SW480 (cell line): ENCODE data around the gene TSPAN14.
"Not testable (repeated sequence)": the region's sequence is repeated elsewhere in the genome, so short reads cannot be mapped to it uniquely, and the experiment has no call there.

Source experiments
- DNase-seq: peaks from one replicate; pipeline ENCODE4 v3.0.0-alpha.2; 2016; ENCODE audit warnings: low spot score

Gene TSPAN14

DNA sequence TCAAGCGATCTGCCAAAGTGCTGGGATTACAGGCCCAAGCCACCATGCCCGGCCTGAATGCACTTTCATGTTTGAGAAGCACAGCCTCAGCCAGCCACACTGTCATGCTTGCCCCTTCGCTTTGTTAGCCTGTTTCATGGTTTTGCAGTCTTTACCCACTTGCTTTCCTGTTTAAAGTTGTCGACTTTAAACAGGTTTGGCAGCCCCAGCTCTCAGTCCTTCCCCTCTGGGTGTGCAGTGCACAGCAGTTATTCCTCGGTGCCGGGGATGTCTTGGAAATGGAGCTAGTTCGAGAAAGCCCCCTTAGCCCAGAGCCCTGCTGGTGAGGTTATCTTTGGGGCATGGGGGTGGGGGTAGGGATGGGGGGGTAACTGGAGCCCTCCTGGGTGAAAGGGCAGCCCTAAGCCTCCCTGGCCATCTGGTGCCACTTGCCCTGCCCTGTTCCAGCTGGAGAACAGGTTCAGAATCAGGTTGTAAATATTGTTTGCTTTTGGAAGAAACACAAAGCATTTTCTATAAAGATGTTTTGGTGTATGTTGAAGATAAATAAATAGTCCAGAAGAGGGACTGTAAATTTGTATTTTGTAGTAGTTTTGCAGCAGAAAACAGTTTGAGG lies 14.8 kb downstream of the TSPAN14 start:
- DNase-seq: no peak

DNA sequence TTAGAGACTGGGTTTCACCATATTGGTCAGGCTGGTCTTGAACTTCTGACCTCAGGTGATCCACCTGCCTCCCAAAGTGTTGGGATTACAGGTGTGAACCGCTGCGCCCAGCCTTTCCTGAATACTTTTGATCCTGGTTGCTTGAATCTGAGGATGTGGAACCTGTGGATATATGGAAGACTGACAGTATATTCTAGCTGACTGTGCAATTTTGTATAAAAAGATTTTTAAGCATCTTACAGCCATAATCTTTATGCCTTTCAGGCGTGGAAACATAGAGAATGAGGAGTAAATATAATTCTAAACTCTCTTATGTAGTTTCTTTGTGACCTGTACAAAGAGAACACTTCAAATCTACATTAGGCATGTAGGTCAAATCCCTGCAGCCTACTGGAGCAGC lies 16.2 kb downstream of the TSPAN14 start:
- no peak for DNase-seq

DNA sequence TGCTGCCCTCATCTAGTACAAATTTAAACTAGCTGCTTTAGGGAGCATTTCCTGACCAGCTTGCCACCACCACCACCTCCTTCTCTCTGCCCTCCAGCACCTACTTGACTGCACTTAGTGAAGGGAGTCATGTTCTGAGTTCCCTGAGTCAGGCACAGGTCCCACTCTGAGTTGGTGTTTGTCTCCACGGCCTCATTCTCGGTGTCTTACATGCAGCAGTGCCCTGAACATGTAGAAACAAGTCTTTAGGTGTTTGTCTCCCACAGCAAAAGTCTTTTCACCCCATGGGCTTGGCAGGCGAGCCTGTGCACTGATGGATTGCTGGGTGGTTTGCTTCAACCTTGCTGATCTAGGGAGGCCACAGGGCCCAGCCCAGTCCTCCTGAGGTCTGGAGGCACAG lies 16.9 kb downstream of the TSPAN14 start:
- DNase-seq: no peak

DNA sequence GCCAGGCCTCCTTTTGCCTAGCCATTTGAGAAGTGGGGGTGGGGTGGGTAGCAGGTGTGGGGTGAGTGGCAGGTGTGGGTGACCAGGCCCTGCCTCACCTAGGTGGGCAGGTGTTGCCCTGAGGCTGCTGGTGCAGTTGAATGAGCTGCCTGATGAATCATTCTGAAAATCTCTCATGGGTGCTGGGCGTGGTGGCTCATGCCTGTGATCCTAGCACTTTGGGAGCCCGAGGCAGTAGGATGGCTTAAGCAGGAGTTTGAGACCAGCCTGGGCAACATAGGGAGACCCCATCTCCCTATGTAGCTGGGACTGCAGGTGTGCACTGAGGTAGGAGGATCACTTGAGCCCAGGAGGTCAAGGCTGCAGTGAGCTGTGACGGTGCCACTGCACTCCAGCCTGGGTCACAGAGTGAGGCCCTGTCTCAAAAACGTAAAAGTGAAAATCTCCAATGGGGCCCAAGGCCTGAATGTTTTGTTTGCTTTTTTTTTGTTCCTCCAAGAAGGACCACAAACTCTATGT lies 17.7 kb downstream of the TSPAN14 start:
- DNase-seq: peak; percentile 72

DNA sequence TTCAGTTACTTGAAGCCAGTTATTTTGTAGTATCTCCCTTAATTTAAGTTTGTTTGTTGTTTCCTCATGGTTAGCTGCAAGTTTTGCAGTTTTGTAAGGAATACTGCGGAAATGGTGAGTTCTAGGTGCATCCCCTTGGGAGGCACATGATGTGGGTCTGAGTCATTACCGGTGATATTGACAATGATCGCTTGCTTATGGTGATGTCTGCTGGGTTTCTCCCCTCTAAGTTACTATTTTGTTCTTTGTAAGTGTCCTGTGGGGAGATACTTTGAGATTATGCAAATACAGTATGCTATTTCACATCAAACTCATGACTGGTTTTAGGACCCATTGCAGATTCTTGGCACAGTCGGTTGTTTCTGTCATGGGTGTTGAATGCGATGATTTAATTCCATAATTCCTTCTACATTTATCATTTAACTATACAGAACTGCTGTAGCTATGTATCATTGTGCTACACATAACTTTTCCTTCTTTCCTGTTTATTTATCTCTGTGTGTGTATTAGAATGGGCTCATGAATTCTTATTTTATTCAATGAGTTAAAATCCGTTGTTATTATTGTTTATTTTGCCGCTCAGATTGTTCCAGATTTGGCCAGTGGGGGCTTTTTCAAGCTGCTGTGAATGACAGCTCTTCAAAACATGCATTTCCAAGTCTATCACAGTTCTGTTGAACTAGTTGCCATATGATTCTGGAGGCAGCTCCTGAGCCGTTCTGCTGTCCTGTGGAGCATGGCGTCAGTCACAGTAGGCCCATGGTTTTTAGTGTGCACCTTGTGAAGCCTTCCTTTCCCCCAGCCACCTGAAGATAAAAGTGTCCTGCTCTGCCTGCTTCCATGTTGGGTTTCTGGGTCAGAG lies 18.4 kb downstream of the TSPAN14 start:
- DNase-seq: no peak

DNA sequence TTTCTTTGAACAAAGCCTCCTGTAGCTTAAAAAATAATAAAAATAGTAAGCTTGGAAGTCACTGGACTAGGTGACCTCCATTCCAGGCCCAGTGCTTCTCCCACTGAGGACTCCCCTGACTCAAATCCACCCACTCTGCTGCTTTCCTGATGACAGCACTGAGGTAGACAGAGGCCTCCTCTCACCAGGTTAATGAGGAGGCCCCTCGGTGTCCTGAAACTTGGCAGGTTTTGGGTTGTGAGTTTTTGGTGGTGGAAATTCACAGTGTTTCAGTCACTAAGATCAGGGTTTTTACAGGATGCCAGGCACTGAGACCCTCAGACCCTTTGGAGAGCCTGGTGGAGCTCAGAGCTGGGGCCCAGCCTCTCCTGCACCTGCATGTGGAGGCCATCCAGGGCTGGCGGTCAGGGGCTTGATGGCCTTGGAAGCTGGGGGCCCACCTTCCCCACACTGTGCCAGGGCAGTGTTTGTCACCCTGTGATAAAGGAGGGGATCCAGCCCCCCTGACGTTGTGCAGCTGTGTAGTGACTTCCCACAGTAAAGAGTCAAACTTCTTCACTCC lies 19.1 kb downstream of the TSPAN14 start:
- no peak for DNase-seq

DNA sequence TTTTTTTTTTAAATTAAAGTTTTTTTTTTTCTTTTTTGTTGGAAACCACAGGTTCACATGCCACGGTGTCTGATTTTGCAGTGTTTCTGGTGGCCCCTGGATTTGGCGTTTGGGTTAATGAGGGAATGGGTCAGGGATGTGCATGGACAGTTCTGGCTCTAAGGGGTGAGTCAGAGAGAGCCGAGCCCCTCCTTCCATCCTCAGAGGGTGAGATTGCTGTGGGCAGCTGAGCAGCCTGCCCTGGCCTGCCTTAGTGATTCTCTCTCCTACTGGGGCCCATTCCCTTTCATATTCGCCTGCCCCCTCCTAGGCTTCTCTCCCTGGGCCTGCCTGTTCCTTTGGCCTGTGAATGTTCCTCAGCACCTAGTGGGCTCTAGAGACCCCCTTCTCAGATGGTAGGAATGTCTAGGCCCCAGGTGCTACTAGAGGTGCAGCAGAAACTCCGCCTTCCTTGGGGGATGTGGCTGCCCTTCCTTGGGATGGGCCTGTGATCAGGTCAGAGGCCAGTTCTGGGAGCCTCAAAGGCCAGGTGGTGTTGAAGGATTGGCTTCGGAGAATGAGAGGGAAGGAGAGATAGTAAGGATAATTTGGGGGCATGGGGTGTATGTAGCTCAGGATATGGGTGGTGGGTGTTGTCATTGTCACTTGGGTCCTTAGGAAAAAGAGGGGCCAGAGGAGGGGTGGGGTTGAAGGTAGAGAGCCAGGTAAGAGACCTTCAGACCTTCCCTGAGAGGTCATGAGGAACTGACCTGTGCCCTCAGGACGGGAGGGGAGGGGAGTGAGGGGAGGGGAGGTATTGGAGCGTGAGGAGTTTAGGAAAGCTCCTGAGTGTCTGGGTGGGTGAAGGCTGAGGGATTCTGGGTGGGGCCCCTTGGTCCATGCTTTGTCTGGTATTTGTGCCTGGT lies 19.8 kb downstream of the TSPAN14 start:
- DNase-seq: no peak

DNA sequence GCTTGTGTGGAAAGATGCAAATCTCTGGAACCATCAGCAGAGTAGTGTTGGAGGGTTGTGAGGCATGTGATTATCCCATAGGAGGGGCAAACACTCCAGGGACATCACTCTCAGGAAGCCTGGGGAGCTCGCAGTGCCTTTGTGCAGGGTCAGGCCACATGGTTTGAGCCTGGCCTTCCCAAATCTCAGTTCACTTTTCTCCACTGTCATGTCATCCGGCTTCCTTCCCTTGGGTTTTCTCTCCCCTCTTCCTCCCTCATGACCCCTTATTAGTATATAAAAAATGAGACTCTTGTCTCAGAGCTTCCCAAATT lies 20.4 kb downstream of the TSPAN14 start:
- no peak for DNase-seq

DNA sequence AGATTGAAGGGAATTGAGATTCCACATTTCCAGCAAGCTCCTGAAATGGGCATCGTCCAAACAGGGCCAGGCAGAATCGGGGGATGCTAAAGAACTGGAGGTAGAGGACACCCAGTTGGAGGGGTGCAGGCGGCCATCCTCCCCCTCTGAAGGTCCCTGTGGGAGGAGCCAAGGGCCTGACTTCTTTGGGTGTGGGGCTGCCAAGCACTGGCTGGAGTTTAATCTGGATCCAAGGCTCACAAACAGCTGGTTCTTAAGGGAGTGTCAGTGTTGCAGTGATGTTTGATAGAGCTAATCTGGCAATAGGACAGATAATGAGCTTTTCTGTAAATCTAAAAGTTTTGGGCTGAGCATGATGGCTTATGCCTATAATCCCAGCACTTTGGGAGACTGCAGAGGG lies 20.8 kb downstream of the TSPAN14 start:
- DNase-seq: no peak

DNA sequence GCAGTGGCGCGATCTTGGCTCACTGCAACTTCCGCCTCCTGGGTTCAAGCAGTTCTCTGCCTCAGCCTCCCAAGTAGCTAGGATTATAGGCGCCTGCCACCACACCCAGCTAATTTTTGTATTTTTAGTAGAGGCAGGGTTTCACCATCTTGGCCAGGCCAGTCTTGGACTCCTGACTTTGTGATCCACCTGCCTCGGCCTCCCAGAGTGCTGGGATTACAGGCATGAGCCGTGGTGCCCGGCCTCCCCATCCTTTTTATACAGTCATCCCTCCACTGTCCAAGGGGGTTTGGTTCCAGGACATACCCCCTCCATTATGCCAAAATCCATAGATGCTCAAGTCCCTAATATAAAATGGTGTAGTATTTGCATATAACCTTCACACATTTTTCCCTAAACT lies 21.5 kb downstream of the TSPAN14 start:
- DNase-seq: not testable (repeated sequence)

DNA sequence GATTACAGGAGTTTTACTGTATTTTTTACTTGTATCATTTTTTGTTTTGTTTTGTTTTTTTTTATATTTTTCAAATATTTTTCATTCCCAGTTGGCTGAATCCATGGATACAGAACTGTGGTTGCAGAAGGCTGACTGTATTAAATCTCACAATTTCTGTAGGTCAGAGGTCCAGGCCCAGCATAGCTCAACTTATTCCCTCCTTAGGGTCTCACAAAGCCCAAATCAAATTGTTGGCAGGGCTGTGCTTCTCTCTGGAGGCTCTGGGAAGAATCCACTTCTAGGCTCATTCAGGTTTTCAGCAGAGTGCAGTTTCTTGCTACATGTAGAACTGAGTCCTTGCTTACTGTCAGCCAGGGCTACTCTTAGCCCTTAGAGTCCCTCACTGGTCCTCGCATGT lies 22.6 kb downstream of the TSPAN14 start:
- DNase-seq: no peak

DNA sequence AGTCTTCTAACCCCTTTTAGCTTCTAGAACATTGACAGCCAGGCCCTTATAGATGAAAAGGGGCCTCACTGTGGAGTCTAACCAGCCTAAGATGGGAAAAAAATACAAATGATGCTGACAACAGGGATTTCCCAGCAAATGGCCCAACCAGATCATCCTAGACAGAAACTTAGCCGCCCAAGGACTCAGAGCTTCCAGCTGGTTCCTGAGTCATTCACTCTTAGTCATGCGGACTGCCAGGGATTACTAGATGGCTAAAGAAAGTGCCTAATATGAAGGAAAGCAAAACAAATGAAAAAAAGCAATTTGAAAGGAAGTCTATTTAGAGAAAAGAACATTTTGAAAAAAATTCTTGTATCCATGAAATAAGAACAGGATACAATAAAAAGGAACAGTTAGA lies 23.7 kb downstream of the TSPAN14 start:
- DNase-seq: no peak

DNA sequence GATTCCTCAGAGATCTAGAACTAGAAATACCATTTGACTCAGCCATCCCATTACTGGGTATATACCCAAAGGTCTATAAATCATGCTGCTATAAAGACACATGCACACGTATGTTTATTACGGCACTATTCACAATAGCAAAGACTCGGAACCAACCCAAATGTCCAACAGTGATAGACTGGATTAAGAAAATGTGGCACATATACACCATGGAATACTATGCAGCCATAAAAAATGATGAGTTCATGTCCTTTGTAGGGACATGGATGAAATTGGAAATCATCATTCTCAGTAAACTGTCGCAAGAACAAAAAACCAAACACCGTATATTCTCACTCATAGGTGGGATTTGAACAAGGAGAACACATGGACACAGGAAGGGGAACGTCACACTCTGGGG lies 26.3 kb downstream of the TSPAN14 start:
- DNase-seq: not testable (repeated sequence)

DNA sequence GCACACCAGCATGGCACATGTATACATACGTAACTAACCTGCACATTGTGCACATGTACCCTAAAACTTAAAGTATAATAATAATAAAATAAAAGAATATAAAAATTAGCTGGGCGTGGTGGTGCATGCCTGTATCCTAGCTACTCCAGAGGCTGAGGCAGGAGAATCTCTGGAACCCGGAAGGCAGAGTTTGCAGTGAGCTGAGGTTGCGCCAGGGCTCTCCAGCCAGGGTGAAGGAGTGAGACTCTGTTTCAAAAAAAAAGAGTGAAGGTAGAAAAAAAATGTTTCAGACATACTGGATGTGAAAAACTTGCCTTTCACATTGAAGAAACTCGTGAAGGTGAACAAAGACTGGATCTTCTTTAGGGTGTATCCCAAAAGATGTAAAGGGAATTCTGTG lies 26.7 kb downstream of the TSPAN14 start:
- no peak for DNase-seq

DNA sequence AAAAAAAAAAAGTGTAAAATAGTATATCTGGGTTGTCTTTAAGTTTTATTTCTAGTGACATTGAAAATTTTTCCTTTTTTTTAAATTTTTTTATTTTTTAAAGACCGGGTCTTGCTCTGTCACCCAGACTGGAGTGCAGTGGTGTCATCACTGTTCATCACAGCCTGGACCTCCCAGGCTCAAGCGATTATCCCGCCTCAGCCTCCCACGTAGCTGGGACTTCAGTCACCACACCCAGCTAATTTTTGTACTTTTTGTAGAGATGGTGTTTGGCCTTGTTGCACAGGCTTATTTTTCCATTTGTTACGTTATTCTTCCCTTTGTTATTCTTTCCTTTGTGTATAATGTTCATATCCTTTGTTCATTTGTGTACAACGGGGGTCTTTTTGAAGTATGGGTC lies 30.1 kb downstream of the TSPAN14 start:
- no peak for DNase-seq

DNA sequence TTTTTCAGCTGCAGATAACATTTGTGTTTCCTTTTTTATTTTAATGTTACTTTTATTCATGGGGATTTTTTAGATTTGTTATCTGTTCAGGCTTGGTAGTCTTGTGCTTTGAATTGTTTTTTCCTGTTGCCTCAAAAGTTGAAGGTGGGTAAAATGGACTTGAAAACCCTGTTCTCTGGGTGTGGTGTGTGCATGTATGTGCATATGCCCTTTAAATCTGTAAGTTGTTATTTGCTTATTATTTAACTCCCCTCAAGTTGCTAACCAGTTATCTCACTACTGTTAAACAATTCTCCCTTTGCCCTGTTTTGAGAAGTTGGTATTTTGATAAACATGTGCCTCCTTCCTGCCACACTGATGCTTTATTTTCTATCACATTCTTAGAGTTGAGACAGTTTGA lies 30.6 kb downstream of the TSPAN14 start:
- no peak for DNase-seq

DNA sequence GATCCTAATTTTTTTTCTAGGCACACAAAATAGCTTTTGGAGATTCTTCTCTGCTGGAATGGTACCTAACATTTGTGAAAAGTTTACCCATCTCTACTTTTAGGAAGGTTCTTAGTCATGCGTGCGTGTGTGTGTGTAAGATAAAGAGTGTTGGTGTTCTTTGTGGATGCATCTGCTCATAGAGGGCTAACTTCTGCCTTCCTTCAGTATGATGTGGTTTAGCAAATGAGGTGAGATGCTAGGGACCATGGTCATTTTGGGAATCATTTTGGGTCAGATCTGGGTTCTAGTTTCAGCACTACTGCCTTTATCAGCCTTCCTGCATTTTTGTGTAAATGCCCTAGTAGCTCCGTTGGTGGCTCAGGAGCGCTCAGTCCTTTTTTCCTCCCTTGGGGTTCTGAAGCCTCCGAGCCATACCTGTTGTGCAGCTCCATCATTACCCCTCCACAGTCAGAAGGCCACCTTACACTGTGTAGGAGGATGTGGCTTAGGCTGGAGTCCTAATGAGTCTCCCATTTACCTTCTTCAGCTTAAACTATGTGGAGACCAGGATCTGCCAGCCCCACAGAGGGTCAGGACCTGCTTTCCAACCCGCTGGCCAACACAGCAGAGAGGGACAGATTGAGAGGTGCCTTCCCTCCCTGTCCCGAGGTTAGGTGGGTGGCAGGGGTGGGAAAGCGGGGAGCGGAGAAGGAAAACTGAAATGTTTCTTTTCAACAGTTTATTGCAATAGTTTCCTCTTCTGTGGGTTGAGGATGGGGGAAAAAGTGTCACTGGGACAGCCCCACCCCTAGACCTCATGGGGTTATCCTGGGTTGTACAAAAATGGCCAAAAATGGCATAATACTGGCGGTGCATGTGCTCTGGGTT lies 31.2 kb downstream of the TSPAN14 start:
- no peak for DNase-seq

DNA sequence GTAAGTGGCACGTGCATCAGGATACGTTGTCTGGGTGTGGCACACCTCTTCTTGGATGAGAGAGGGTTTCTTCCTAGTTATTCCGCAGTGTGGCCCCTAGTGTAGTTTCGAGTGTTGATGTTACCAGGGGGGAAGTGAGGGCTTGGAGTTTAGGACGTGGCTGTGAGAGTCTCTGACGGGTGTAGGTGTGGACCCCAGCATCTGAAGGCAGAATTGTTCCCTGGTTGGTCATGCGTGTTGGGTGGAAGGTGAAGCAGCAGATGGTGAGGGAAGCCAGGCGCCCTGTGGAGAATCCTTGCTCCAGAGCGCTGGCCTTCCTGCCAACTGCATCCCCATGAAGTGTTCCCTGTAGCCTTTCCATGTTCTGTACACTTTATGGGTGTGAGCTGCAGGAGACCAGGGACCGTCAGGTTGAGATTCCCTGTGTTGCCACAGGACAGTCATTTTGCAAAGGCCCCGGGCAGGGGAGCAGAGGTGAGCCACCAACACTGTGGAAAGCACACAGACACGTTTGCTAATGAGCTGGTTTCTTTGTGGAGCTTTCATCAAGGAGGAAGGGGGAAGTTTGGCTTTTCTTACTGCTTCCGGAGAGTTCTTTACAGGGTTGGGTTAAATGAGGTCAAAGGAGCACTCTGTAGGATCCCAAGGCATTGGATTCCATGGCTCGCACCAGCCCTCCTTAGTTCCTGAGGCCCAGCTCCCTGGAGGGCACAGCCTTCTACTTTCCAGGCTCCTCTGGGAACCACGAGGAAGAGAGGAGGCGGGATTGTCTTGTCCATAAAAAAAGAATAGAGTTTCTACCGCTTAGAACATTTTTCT lies 32.0 kb downstream of the TSPAN14 start:
- DNase-seq: no peak

DNA sequence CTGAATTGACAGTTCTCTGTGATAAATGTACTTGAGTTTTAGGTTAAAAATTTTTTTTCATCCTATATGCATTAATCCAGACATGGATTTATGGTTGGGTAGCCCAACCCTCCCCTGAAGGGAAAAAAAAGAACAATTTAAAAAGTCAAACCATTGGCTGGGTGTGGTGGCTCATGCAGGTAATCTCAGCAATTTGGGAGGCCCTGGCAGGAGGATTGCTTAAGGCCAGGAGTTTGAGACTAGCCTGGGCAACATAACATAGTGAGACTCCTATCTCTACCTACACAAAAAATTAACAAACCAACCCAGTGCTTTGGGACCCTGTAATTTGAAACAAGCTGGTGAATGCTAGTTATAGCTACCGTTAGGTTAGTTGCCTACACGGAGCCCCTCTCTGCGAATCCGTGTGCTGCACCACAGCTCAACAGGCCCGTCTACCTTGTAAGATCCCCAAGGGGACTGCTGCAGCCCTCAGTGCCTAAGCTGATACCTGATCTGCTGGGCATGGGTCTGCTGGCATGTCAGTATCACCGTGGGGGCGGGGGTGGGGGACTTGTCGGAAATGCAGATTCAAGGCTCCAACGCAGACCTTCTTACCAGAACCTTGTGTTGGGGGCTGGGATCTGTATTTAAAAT lies 32.8 kb downstream of the TSPAN14 start:
- no peak for DNase-seq

DNA sequence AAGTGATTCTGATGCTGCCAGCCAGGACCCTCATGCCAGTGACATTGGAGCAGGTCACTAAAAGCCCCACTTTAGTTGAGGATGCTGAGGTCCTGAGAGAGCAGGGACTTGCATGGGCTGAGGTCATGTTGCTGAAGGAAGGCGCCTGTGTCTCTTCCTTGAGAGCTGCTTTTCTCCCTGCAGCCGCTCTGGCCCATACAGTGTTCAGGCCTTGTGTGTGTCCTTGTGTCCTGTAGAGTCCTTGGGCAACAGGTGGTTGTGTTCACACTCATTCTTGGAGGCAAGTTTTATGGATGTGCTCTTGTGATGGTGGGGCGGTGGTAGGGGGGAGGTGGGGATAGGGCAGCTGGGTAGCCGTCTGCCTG lies 33.3 kb downstream of the TSPAN14 start:
- no peak for DNase-seq
